ENCODE results near the gene CCDC15. TPM values are rescaled to one million over a fixed set of nuclear protein-coding genes. Genes with fewer than 3 reads are reported as not detected.

CCDC15 gene, protein sequence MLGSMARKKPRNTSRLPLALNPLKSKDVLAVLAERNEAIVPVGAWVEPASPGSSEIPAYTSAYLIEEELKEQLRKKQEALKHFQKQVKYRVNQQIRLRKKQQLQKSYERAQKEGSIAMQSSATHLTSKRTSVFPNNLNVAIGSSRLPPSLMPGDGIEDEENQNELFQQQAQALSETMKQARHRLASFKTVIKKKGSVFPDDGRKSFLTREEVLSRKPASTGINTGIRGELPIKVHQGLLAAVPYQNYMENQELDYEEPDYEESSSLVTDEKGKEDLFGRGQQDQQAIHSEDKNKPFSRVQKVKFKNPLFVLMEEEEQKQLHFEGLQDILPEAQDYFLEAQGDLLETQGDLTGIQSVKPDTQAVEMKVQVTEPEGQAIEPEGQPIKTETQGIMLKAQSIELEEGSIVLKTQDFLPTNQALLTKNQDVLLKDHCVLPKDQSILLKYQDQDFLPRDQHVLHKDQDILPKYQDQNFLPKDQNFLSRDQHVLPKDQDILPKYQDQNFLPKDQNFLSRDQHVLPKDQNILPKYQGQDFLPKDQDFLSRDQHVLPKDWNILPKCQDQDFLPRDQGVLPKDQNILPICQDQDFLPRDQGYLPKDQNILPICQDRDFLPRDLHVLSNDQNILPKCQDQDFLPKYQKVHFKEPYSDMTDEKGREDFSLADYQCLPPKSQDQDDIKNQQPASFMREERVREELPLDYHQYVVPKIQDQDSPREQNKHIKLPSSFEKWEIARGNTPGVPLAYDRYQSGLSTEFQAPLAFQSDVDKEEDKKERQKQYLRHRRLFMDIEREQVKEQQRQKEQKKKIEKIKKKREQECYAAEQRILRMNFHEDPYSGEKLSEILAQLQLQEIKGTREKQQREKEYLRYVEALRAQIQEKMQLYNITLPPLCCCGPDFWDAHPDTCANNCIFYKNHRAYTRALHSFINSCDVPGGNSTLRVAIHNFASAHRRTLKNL
- 1 to 10 TPM; 7.7 to 8.8 TPM for total RNA-seq

GRCh38 chr11:124953753-124954589 lies at the start of gene CCDC15:
Gene CCDC15, plus strand, starts transcription at chr11:124954202. Its CDS starts 531 bp downstream, at chr11:124954733.
- Mint-ChIP-seq H3K9me3 (ENCODE audit: insufficient read depth) (peaks cover 4% of the 10 kb centered on the region), H3K27ac (no peak within 1 kb of the TSS), H3K27me3 (ENCODE audit: low read depth) (no peaks in the 10 kb centered on the region), H3K36me3 (ENCODE audit: low read depth) (peaks cover 17% of the 10 kb centered on the region), H3K4me3 (no peak within 1 kb of the TSS), H3K4me1 (ENCODE audit: low read depth) (peaks cover 10% of the 10 kb centered on the region)
- DNase-seq (peak; percentile 98), ATAC-seq (peak; percentile 94)
- POLR2A ChIA-PET, result interaction anchor here (0.6 to 1.6 kb wide), 20 partner anchors 10 to 934 kb away, joined by 3 to 14 read pairs (median 3); partner anchors contain the start of genes EI24, HEPACAM, HYLS1 and TBRG1
- CTCF ChIA-PET, result interaction anchor here (0.8 to 4.1 kb wide), 14 partner anchors 10 to 188 kb away, joined by 3 to 21 read pairs (median 4); partner anchors contain the start of genes ROBO3 and TMEM218

DNA sequence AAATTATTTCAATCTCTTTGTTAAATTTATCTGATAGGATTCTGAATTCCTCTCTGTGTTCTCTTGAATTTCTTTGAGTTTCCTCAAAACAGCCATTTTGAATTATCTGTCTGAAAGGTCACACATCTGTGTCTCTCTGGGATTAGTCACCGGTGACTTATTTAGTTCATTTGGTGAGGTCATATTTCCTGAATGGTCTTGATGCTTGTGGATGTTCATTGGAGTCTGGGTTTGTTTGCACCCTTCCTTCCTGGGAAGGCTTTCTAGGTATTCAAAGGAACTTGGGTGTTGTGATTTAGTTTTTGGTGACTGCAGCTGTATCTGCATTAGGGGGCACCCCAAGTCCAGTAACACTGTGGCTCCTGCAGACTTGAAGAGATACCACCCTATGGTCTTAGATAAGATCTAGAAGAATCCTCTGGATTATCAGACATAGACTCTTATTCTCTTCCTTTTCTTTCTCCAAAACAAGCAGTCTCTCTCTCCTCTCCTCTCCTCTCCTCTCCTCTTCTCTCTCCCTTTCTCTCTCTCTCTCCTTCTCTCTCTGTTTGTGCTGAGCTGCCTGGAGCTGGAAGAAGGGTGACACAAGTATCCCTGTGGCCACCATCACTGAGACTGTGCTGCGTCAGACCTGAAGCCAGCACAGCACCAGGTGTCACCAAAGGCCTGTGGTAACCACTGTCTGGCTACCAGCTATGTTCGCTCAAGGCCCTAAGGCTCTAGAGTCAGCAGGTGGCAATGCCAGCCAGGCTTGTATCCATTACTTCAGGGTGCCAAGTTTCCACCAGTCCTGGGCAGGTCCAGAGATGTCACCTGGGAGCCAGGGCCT lies 38.2 kb upstream of the CCDC15 start:
- no peak for ATAC-seq
- peaks cover 5% of the 10 kb centered on the region for H3K36me3 Mint-ChIP-seq (ENCODE audit: low read depth)
- H3K27ac Mint-ChIP-seq, result no peak overlapping the region
- H3K4me3 Mint-ChIP-seq, result no peak overlapping the region
- DNase-seq, result peak; percentile 31
- peaks cover 9% of the 10 kb centered on the region for H3K27me3 Mint-ChIP-seq (ENCODE audit: low read depth)
- peaks cover 3% of the 10 kb centered on the region for H3K4me1 Mint-ChIP-seq (ENCODE audit: low read depth)
- CTCF ChIA-PET, result interaction anchor here (0.9 to 1.3 kb wide), 4 partner anchors 13 to 42 kb away, joined by 3 to 5 read pairs (median 4); no protein-coding TSS in a partner anchor
- POLR2A ChIA-PET, result no interaction called here
- H3K9me3 Mint-ChIP-seq (ENCODE audit: insufficient read depth), result peaks cover 14% of the 10 kb centered on the region

DNA sequence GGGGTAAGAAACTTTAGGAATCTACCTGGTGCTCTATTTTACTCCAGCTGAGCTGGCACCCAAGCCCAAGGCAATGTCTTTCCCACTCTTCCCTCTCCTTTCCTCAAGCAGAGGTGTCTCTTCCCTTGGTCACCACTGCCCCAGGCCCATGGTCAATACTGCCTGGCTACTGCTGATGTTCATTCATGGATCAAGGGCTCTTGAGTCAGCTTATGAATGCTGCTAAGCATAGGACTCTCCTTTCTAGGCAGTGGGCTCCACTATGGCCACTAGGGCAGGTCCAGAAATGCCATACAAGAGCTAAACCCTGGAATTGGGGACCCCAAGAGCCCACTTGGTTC lies 37.7 kb upstream of the CCDC15 start:
- Mint-ChIP-seq H3K36me3 (ENCODE audit: low read depth) (peaks cover 5% of the 10 kb centered on the region), H3K27ac (no peak overlapping the region), H3K27me3 (ENCODE audit: low read depth) (peaks cover 9% of the 10 kb centered on the region), H3K4me1 (ENCODE audit: low read depth) (peaks cover 4% of the 10 kb centered on the region), H3K9me3 (ENCODE audit: insufficient read depth) (peaks cover 11% of the 10 kb centered on the region), H3K4me3 (no peak overlapping the region)
- ATAC-seq (no peak), DNase-seq (no peak)
- ChIA-PET CTCF (interaction anchor here (0.9 to 1.3 kb wide), 6 partner anchors 14 to 226 kb away, joined by 3 to 5 read pairs (median 4); no protein-coding TSS in a partner anchor), POLR2A (interaction anchor here (1.1 kb wide), 1 partner anchor 37 kb away, joined by 3 read pairs; the partner anchor contains the start of gene CCDC15)

DNA sequence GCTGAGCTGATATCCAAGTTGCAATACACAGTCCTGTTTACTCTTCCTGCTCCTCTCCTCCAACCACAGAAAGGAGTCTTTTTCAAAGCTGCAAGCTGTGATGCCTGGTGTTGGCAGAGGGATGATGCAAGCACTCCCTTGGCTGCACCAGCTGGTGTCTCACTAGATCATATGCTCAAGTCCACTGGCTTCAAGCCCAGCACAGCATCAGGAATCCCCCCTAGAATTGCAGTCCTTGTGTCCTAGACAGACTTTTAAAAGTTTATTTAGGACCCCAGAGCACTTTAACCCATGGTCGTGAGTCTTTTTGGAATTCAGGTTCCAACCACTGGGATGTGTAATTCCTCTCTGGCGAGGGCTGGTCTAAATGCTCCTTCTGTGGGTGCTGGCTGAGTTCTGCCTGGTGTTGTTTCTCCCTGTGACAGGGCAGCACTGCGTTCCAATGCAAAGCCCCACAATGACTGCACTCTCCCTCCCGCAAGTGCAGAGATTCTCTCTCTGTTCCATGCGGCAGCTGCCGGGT lies 36.8 kb upstream of the CCDC15 start:
- ATAC-seq (no peak), DNase-seq (no peak)
- no peak overlapping the region for H3K4me3 Mint-ChIP-seq
- peaks cover 9% of the 10 kb centered on the region for H3K27me3 Mint-ChIP-seq (ENCODE audit: low read depth)
- peaks cover 4% of the 10 kb centered on the region for H3K9me3 Mint-ChIP-seq (ENCODE audit: insufficient read depth)
- H3K36me3 Mint-ChIP-seq (ENCODE audit: low read depth), result peaks cover 1% of the 10 kb centered on the region
- H3K4me1 Mint-ChIP-seq (ENCODE audit: low read depth), result peaks cover 9% of the 10 kb centered on the region
- no peak overlapping the region for H3K27ac Mint-ChIP-seq
- POLR2A ChIA-PET, result interaction anchor here (1.1 kb wide), 1 partner anchor 37 kb away, joined by 3 read pairs; the partner anchor contains the start of gene CCDC15
- CTCF ChIA-PET, result interaction anchor here (0.6 to 1.3 kb wide), 6 partner anchors 33 to 488 kb away, joined by 3 to 5 read pairs (median 3); no protein-coding TSS in a partner anchor

DNA sequence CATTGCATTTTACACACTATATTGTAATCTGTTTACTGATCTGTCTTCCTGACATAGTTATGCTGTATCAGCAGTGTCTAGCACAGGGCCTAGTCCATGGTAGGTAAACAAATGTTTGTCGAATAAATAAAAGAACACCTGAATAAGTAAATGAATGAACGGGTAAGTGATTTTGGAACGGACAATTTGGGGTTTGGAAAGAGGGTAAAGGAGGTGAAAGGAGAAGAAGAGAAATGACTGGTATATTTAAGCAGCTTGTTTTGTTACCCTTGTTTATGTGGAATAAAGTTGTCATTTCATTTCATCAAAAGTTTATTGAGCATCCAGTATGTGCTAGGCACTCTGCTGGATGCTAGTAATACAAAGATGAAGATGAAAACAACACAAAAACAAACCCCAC lies 35.1 kb upstream of the CCDC15 start, which contains the start of gene HEPN1:
TSS of gene HEPN1 (plus strand) at position 301 of the 400 bp plus-strand sequence.
- ATAC-seq (no peak), DNase-seq (no peak)
- H3K4me3 Mint-ChIP-seq, result no peak within 1 kb of the TSS
- peaks cover 1% of the 10 kb centered on the region for H3K36me3 Mint-ChIP-seq (ENCODE audit: low read depth)
- ChIA-PET CTCF (interaction anchor here (2.0 kb wide), 1 partner anchor 11 kb away, joined by 4 read pairs; no protein-coding TSS in a partner anchor), POLR2A (no interaction called here)
- H3K27me3 Mint-ChIP-seq (ENCODE audit: low read depth), result peaks cover 9% of the 10 kb centered on the region
- no peak within 1 kb of the TSS for H3K27ac Mint-ChIP-seq
- peaks cover 26% of the 10 kb centered on the region for H3K4me1 Mint-ChIP-seq (ENCODE audit: low read depth)
- H3K9me3 Mint-ChIP-seq (ENCODE audit: insufficient read depth), result no peaks in the 10 kb centered on the region

DNA sequence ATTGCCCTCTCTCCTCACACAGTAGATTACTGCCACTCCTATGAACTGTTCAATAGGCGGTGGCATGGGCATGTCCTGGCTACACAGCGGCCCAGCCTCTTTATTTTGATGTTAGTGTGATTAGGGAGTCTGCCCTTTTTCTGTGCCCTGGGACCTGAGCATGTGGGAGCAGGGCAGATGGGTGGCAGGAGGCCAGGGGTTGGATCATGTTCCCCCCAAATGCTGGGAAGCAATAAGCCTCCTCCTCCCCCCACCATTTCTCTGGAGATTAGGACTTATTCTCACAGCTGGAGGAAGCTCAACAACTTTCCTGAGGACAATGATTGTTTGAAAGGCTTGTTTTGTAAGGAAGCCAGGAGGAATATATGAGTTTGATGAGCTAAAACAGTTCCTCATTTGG lies 34.1 kb upstream of the CCDC15 start:
- Mint-ChIP-seq H3K27ac (no peak overlapping the region), H3K27me3 (ENCODE audit: low read depth) (peaks cover 9% of the 10 kb centered on the region), H3K9me3 (ENCODE audit: insufficient read depth) (no peaks in the 10 kb centered on the region), H3K4me1 (ENCODE audit: low read depth) (peaks cover 29% of the 10 kb centered on the region), H3K4me3 (no peak overlapping the region), H3K36me3 (ENCODE audit: low read depth) (peaks cover 1% of the 10 kb centered on the region)
- POLR2A ChIA-PET, result interaction anchor here (1.1 kb wide), 1 partner anchor 34 kb away, joined by 3 read pairs; the partner anchor contains the start of gene CCDC15
- no peak for ATAC-seq
- CTCF ChIA-PET, result interaction anchor here (1.2 to 2.0 kb wide), 2 partner anchors 10 to 44 kb away, joined by 4 to 6 read pairs; no protein-coding TSS in a partner anchor
- no peak for DNase-seq

DNA sequence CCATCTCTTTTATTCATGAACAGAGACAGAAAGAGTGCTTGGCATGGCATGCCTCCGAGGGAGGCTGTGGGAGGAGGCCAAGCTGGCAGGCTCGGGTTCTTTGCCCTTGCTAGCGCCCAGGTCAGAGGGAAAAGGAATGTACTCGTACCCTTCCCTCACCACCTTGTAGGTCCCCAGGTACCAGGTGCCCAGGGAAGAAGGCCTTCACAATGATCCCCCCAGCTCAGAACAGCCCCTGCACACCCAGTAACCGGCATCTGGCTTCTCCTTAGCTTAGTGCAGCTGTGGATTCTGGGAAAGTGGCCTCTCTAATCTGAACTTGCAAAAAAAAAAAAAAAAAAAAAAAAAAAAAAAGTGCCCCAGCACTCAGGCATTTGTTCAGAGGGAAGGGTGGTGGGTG lies 33.6 kb upstream of the CCDC15 start:
- Mint-ChIP-seq H3K4me3 (no peak overlapping the region), H3K4me1 (ENCODE audit: low read depth) (peaks cover 29% of the 10 kb centered on the region), H3K9me3 (ENCODE audit: insufficient read depth) (no peaks in the 10 kb centered on the region), H3K36me3 (ENCODE audit: low read depth) (peaks cover 1% of the 10 kb centered on the region), H3K27me3 (ENCODE audit: low read depth) (peaks cover 5% of the 10 kb centered on the region), H3K27ac (no peak overlapping the region)
- DNase-seq (no peak), ATAC-seq (no peak)
- CTCF ChIA-PET, result interaction anchor here (1.2 to 2.0 kb wide), 2 partner anchors 10 to 44 kb away, joined by 4 to 6 read pairs; no protein-coding TSS in a partner anchor
- POLR2A ChIA-PET, result interaction anchor here (1.1 kb wide), 1 partner anchor 33 kb away, joined by 3 read pairs; the partner anchor contains the start of gene CCDC15

- H3K9me3 Mint-ChIP-seq (ENCODE audit: insufficient read depth), result no peaks in the 10 kb centered on the region
- ChIA-PET POLR2A (interaction anchor here (1.1 to 1.2 kb wide), 2 partner anchors 32 to 33 kb away, joined by 3 to 4 read pairs; partner anchors contain the start of gene CCDC15), CTCF (interaction anchor here (1.2 to 2.0 kb wide), 3 partner anchors 9 to 30 kb away, joined by 3 to 4 read pairs (median 3); partner anchors contain the start of gene ROBO4)
- H3K27ac Mint-ChIP-seq, result peak overlapping the region; percentile 64
- H3K4me3 Mint-ChIP-seq, result peak overlapping the region; percentile 46
- ATAC-seq (peak; percentile 85), DNase-seq (peak; percentile 87)
- peaks cover 1% of the 10 kb centered on the region for H3K36me3 Mint-ChIP-seq (ENCODE audit: low read depth)
- H3K4me1 Mint-ChIP-seq (ENCODE audit: low read depth), result peaks cover 29% of the 10 kb centered on the region
- H3K27me3 Mint-ChIP-seq (ENCODE audit: low read depth), result peaks cover 3% of the 10 kb centered on the region
These were observed 33.0 kb upstream of the CCDC15 start for GRCh38 chr11:124920870-124921609.

DNA sequence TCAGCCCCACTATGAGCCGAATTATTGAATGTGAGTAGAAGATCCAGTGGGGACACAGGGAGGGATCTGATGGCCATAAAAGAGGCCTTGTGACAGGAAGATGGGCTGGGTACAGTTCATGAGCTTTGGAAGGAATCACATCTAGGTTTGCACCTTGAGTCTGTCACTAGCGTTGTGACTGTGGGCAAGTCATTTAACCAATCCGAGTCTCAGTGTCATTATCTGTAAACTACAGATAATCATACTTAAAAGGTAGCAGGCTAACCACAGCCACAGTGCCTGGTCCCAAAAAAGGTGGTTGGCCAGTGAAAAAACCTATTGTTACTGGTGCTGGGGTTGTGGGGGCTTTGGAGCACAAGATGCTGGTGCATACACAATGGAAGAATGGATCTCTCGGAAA lies 31.2 kb upstream of the CCDC15 start:
- DNase-seq, result no peak
- POLR2A ChIA-PET, result interaction anchor here (1.2 to 2.0 kb wide), 2 partner anchors 28 to 31 kb away, joined by 3 to 14 read pairs; partner anchors contain the start of gene CCDC15
- H3K4me3 Mint-ChIP-seq, result no peak overlapping the region

More for the DNA sequence above, 31.2 kb upstream of the CCDC15 start:
- Mint-ChIP-seq H3K4me1 (ENCODE audit: low read depth) (peaks cover 29% of the 10 kb centered on the region), H3K36me3 (ENCODE audit: low read depth) (peaks cover 1% of the 10 kb centered on the region), H3K27me3 (ENCODE audit: low read depth) (peaks cover 3% of the 10 kb centered on the region), H3K9me3 (ENCODE audit: insufficient read depth) (no peaks in the 10 kb centered on the region), H3K27ac (peak overlapping the region; percentile 69)
- CTCF ChIA-PET, result interaction anchor here (1.2 to 2.1 kb wide), 5 partner anchors 13 to 219 kb away, joined by 4 to 11 read pairs (median 7); partner anchors contain the start of genes CCDC15 and HEPACAM
- no peak for ATAC-seq
